Esophagus muscularis mucosa (tissue), 4 donors: Measurements from ENCODE around the gene MYO1E.

ENCODE experiments used
- CTCF ChIP-seq, 3 experiments: fragments of 200-600 bp in 2 of 3; fragments of 450-650 bp in 1 of 3; sonication (generic) in 2 of 3; IDR thresholded peaks; one replicate each; pipeline ENCODE4 v1.5.1; 2017 to 2019; ENCODE audit warnings: antibody characterized with exemption in 3 of 3, mild to moderate bottlenecking in 2 of 3, moderate library complexity in 1 of 3
- EP300 ChIP-seq: sonication (generic); formaldehyde crosslinking; IDR thresholded peaks from one replicate; pipeline ENCODE4 v1.6.1; 2017; ENCODE audit warnings: antibody characterized with exemption
- POLR2A ChIP-seq: fragments of 450-650 bp; IDR thresholded peaks from one replicate; pipeline ENCODE4 v1.6.1; 2017; ENCODE audit warnings: antibody characterized with exemption, moderate library complexity, mild to moderate bottlenecking, low read depth

- TF ChIP-seq POLR2A (no peak), CTCF (IDR thresholded peaks at IDR 0.05) (no peak), EP300 (no peak)
Measured at GRCh38 chr15:59153466-59153865, 219.2 kb downstream of the MYO1E start.
